H1 (cell line): Measurements from ENCODE around the gene DCP1B. TPM values are rescaled to one million over a fixed set of nuclear protein-coding genes. Genes with fewer than 3 reads are reported as not detected.

Source experiments
- CTCF ChIA-PET: fragments of 300-600 bp; sonication (Branson Sonifier 250); formaldehyde crosslinking; loops from one replicate; lab custom pipeline; 2021; ENCODE audit not compliant: partially characterized antibody; lab: Charles Lee
- POLR2A ChIA-PET: fragments of 300-600 bp; sonication (Branson Sonifier 250); formaldehyde crosslinking; loops from one replicate; lab custom pipeline; 2021; ENCODE audit warnings: inconsistent platforms; ENCODE audit not compliant: partially characterized antibody; lab: Charles Lee
- DNase-seq, 2 experiments: peaks; one replicate each; pipeline versions ENCODE4 v3.0.0 to v3.0.0-alpha.2; 2010 to 2022; ENCODE audit warnings: low spot score in 2 of 2, low read depth in 1 of 2, mixed read lengths in 1 of 2
- FAIRE-seq: peaks from 2 replicates; lab custom pipeline; 2011; peaks lifted over from hg19 to GRCh38; lab: Jason Lieb, UNC
- H2AFZ ChIP-seq: 2 replicates; pipeline ENCODE4 v1.8.1; 2012; ENCODE audit warnings: low read length, inconsistent platforms
- H2AK5ac ChIP-seq: 2 replicates; pipeline ENCODE4 v1.6.1; 2013; ENCODE audit warnings: low read depth, low read length
- H2BK120ac ChIP-seq: replicated peaks from 2 replicates; pipeline ENCODE3; 2013; ENCODE audit warnings: low read depth, low read length, inconsistent platforms
- H2BK12ac ChIP-seq: 2 replicates; pipeline ENCODE4 v1.6.1; 2013; ENCODE audit warnings: low read depth, low read length
- H2BK15ac ChIP-seq: 2 replicates; pipeline ENCODE4 v1.6.1; 2013; ENCODE audit warnings: low read length
- H2BK20ac ChIP-seq: 2 replicates; pipeline ENCODE4 v1.6.1; 2013; ENCODE audit warnings: low read length
- H2BK5ac ChIP-seq: 2 replicates; pipeline ENCODE4 v1.6.1; 2013; ENCODE audit warnings: low read depth, low read length
- H3K14ac ChIP-seq: 2 replicates; pipeline ENCODE4 v1.6.1; 2013; ENCODE audit warnings: inconsistent platforms; ENCODE audit not compliant: insufficient read length
- H3K18ac ChIP-seq: 2 replicates; pipeline ENCODE4 v1.6.1; 2013; ENCODE audit warnings: low read length; ENCODE audit errors: extremely low read depth
- H3K23ac ChIP-seq: 2 replicates; pipeline ENCODE4 v1.6.1; 2013; ENCODE audit warnings: inconsistent platforms; ENCODE audit not compliant: insufficient read length
- H3K23me2 ChIP-seq: 2 replicates; pipeline ENCODE4 v1.6.1; 2013; ENCODE audit warnings: low read depth, low read length
- H3K27ac ChIP-seq: 2 replicates; pipeline ENCODE4 v1.6.1; 2011; ENCODE audit warnings: low read depth, low read length, inconsistent platforms
- H3K27me3 ChIP-seq, 4 experiments: replicated peaks in 1 of 4; 1 replicate in 1 of 4; 2 replicates in 3 of 4; pipeline versions ENCODE4 v1.6.1 to v1.8.1; 2011 to 2013; ENCODE audit warnings: low read length in 3 of 4, mild to moderate bottlenecking in 3 of 4, inconsistent platforms in 2 of 4, mixed read lengths in 2 of 4, moderate library complexity in 1 of 4; ENCODE audit not compliant: control insufficient read depth in 3 of 4, insufficient read depth in 3 of 4; ENCODE audit errors: extremely low read depth in 1 of 4
- H3K36me3 ChIP-seq, 4 experiments: 2 replicates each; pipeline versions ENCODE4 v1.6.1 to v1.8.1; 2011 to 2013; ENCODE audit warnings: mild to moderate bottlenecking in 4 of 4, low read length in 3 of 4, moderate library complexity in 2 of 4, control low read depth in 1 of 4, inconsistent platforms in 1 of 4; ENCODE audit not compliant: insufficient read depth in 4 of 4, control insufficient read depth in 2 of 4
- H3K4ac ChIP-seq: replicated peaks from 2 replicates; pipeline ENCODE3; 2013; ENCODE audit warnings: low read length, low read depth, mixed read lengths, inconsistent platforms; ENCODE audit not compliant: insufficient read length
- H3K4me1 ChIP-seq, 4 experiments: replicated peaks in 1 of 4; 1 replicate in 1 of 4; 2 replicates in 3 of 4; pipeline versions ENCODE4 v1.6.1 to v1.8.1; 2011 to 2013; ENCODE audit warnings: low read length in 3 of 4, inconsistent platforms in 2 of 4, mixed read lengths in 1 of 4; ENCODE audit not compliant: insufficient read depth in 4 of 4, control insufficient read depth in 3 of 4
- H3K4me2 ChIP-seq, 2 experiments: 2 replicates each; pipeline versions ENCODE4 v1.6.1 to v1.8.1; 2011 to 2013; ENCODE audit warnings: low read depth in 2 of 2, low read length in 2 of 2, control low read depth in 1 of 2, inconsistent platforms in 1 of 2, mild to moderate bottlenecking in 1 of 2; ENCODE audit not compliant: insufficient read depth in 1 of 2
- H3K4me3 ChIP-seq, 4 experiments: fragments of 200-600, 300-600 bp in 1 of 4; sonication (generic), shearing (Covaris generic), sonication (Bioruptor Twin) in 1 of 4; 2 replicates each; pipeline versions ENCODE4 v1.5.1 to v1.8.1; 2011 to 2016; ENCODE audit warnings: low read length in 4 of 4, low read depth in 3 of 4, control low read depth in 2 of 4, inconsistent platforms in 2 of 4, mild to moderate bottlenecking in 2 of 4, mixed read lengths in 1 of 4, moderate library complexity in 1 of 4; ENCODE audit not compliant: insufficient read depth in 2 of 4; ENCODE audit errors: extremely low read depth in 1 of 4
- H3K56ac ChIP-seq: replicated peaks from 2 replicates; pipeline ENCODE3; 2013; ENCODE audit warnings: low read depth, mild to moderate bottlenecking, mixed read lengths, low read length, inconsistent platforms; ENCODE audit not compliant: insufficient read length
- H3K79me1 ChIP-seq: 2 replicates; pipeline ENCODE4 v1.6.1; 2013; ENCODE audit warnings: low read depth, low read length, control low read depth
- H3K79me2 ChIP-seq, 2 experiments: 2 replicates each; pipeline versions ENCODE4 v1.6.1 to v1.8.1; 2012 to 2013; ENCODE audit warnings: low read length in 2 of 2, mild to moderate bottlenecking in 2 of 2, inconsistent platforms in 1 of 2; ENCODE audit not compliant: insufficient read depth in 2 of 2, control insufficient read depth in 1 of 2
- H3K9ac ChIP-seq, 4 experiments: replicated peaks in 1 of 4; 1 replicate in 1 of 4; 2 replicates in 3 of 4; pipeline versions ENCODE4 v1.6.1 to v1.8.1; 2011 to 2013; ENCODE audit warnings: low read depth in 3 of 4, low read length in 3 of 4, control low read depth in 2 of 4, mild to moderate bottlenecking in 2 of 4, moderate library complexity in 2 of 4, inconsistent platforms in 1 of 4; ENCODE audit errors: extremely low read depth in 1 of 4
- H3K9me3 ChIP-seq, 2 experiments: 2 replicates each; pipeline versions ENCODE4 v1.6.1 to v1.8.1; 2012 to 2013; ENCODE audit warnings: mild to moderate bottlenecking in 2 of 2, moderate library complexity in 2 of 2, control low read depth in 1 of 2, inconsistent platforms in 1 of 2, low read depth in 1 of 2, low read length in 1 of 2, mixed read lengths in 1 of 2; ENCODE audit not compliant: insufficient read depth in 2 of 2
- H4K20me1 ChIP-seq, 2 experiments: replicated peaks in 1 of 2; 2 replicates each; pipeline versions ENCODE3 to v1.8.1; 2011 to 2013; ENCODE audit warnings: inconsistent platforms in 2 of 2, low read length in 2 of 2, mild to moderate bottlenecking in 1 of 2; ENCODE audit not compliant: insufficient read depth in 2 of 2, control insufficient read depth in 1 of 2
- H4K5ac ChIP-seq: 2 replicates; pipeline ENCODE4 v1.6.1; 2013; ENCODE audit warnings: low read length, low read depth, mixed read lengths, inconsistent platforms; ENCODE audit not compliant: insufficient read length
- H4K8ac ChIP-seq: 2 replicates; pipeline ENCODE4 v1.8.0; 2013; ENCODE audit warnings: mild to moderate bottlenecking, moderate library complexity, low read length, inconsistent platforms; ENCODE audit not compliant: insufficient read depth; ENCODE audit errors: extremely low read depth
- H4K91ac ChIP-seq: replicated peaks from 2 replicates; pipeline ENCODE3; 2013; ENCODE audit warnings: low read length, mixed read lengths, inconsistent platforms; ENCODE audit not compliant: insufficient read length
- E2F6 ChIP-seq: IDR thresholded peaks from 2 replicates; pipeline ENCODE4 v1.6.1; 2012; ENCODE audit warnings: inconsistent platforms
- HDAC2 ChIP-seq, 2 experiments: fragments of 300-600 bp in 1 of 2; sonication (generic) in 1 of 2; IDR thresholded peaks; 2 replicates each; pipeline ENCODE4 v1.6.1; 2011 to 2012; ENCODE audit warnings: low read depth in 2 of 2, low read length in 2 of 2, mild to moderate bottlenecking in 2 of 2, moderate library complexity in 2 of 2, borderline replicate concordance in 1 of 2, inconsistent platforms in 1 of 2
- HDAC6 ChIP-seq: IDR thresholded peaks from one replicate; pipeline ENCODE4 v1.7.1; 2012; ENCODE audit warnings: low read depth, mild to moderate bottlenecking, inconsistent platforms, low read length, moderate library complexity
- JUN ChIP-seq: IDR thresholded peaks from 2 replicates; pipeline ENCODE4 v1.6.1; 2011; ENCODE audit warnings: low read depth, mild to moderate bottlenecking, improper control_type of control experiment, low read length
- JUND ChIP-seq: IDR thresholded peaks from 2 replicates; pipeline ENCODE4 v1.6.1; 2011; ENCODE audit warnings: mild to moderate bottlenecking, improper control_type of control experiment, low read length
- RFX5 ChIP-seq: IDR thresholded peaks from 2 replicates; pipeline ENCODE4 v1.6.1; 2011; ENCODE audit warnings: low read depth, low read length, improper control_type of control experiment, borderline replicate concordance
- SUZ12 ChIP-seq: fragments of 200-600 bp; sonication (generic); IDR thresholded peaks from 2 replicates; pipeline ENCODE4 v1.6.1; 2012; ENCODE audit warnings: mild to moderate bottlenecking, inconsistent platforms, low read length, moderate library complexity, mixed read lengths
- TAF1 ChIP-seq: IDR thresholded peaks from 2 replicates; pipeline ENCODE4 v1.6.1; 2011; ENCODE audit warnings: mild to moderate bottlenecking, low read depth, low read length
- TAF7 ChIP-seq: optimal IDR thresholded peaks from 2 replicates; pipeline ENCODE3; 2011; ENCODE audit warnings: low read depth, mild to moderate bottlenecking, inconsistent platforms, low read length, moderate library complexity, borderline replicate concordance
- ZNF274 ChIP-seq: IDR thresholded peaks from 2 replicates; pipeline ENCODE4 v1.7.0; 2012; ENCODE audit warnings: low read length, borderline replicate concordance; ENCODE audit errors: extremely low read depth
- WGBS, 2 experiments: shearing (Covaris generic) in 1 of 2; methylation state at CpG; one replicate each; pipeline versions ENCODE4 v1.1.6 to v1.1.7; 2013 to 2015; ENCODE audit warnings: low lambda C conversion rate in 2 of 2, mixed read lengths in 2 of 2, inconsistent platforms in 1 of 2, low coverage in 1 of 2, missing lambda C conversion rate in 1 of 2; ENCODE audit not compliant: insufficient replicate concordance in 2 of 2, insufficient coverage in 1 of 2, insufficient read length in 1 of 2; ENCODE audit errors: extremely low coverage in 1 of 2, missing lambda C conversion rate in 1 of 2; 5-methylcytosine and 5-hydroxymethylcytosine counted together
- polyA plus RNA-seq, 7 experiments: library from polyadenylated mRNA; depleted of rRNA in 3 of 7; stranded (reverse) in 5 of 7; unstranded in 2 of 7; fragments of >200 nt in 5 of 7; fragments of 200-250 nt in 2 of 7; gene quantifications; 1 replicate in 5 of 7; 2 replicates in 1 of 7; 4 replicates in 1 of 7; pipeline versions ENCODE4 v1.2.1 to v1.2.3, GENCODE V29; 2011 to 2013; ENCODE audit warnings: missing spikeins in 2 of 7, mixed read lengths in 2 of 7
- total RNA-seq: library from RNA; stranded (reverse); fragmentation: NEBNext Ultra II Directional; extraction: Animal tissue kit (Norgen Biotek cat#: 25700); gene quantifications from 2 replicates; pipeline ENCODE4 v1.2.1, GENCODE V29; 2021
- TF ChIP-seq, protein P1 (sequence below): IDR thresholded peaks from 2 replicates; pipeline ENCODE4 v1.6.1; 2012; ENCODE audit warnings: inconsistent platforms

The DCP1B gene
- total and polyA plus RNA-seq, 2 of the 8 experiments (the other 6 are each of a cell fraction or from before 2014, with no cell fraction given) = 14.8 to 29.0 TPM

DNA sequence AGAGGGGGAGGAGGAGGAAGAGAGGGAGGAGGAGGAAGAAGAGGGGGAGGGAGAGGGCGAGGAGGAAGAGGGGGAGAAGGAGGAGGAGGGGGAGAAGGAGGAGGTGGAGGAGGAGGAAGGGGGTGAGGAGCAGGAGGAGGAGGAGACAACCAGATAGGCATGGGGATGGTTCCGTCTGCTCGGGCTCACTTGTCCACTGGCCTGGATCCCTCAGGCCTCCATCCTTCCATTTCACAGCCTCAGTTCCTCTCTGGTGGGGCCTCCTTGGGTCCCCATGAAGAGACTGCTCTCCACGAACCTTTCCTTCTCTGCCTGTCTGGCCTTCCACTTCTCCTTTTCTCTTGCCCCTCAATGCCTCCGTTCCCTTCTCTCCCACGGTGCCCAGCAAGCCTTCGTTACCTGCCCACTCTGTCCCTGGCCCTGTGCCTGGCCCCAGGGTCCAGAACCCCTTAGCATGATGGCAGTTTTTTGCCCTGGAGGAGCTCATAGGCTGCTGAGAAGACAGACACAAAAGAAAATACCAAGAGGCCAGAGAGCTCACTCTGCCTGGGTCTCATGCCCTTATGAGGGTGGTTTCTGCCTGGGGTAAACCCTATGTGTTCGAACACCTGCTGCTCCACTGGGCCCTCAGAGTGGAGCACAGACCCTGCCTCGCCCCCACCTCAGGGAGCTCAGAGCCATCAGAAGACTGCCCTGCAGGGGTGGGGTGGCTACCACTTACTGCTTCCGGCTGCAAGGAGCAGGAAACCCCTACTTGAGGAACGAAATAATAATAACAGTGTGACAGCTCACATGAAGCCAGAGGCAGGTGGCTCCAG is 74.1 kb downstream of the DCP1B start:
- Histone ChIP-seq H2AFZ (no peak overlapping the region), H4K91ac (no peak overlapping the region), H2BK120ac (no peak overlapping the region), H3K4me3 (no peak overlapping the region), H3K18ac (no peak overlapping the region), H2BK20ac (no peak overlapping the region), H3K14ac (no peak overlapping the region), H2AK5ac (no peak overlapping the region), H3K9ac (no peak overlapping the region), H3K27me3 (no peaks in the 10 kb centered on the region; a peak in 1 of 7 replicates), H2BK5ac (no peak overlapping the region), H4K8ac (no peak overlapping the region), H2BK12ac (no peak overlapping the region), H3K4me1 (peaks cover 0 to 2% (median 0%) of the 10 kb centered on the region in 4 experiments; a peak in 1 of 7 replicates), H3K79me1 (no peaks in the 10 kb centered on the region; the same call in 1 of the 2 replicates), H3K27ac (no peak overlapping the region), H3K23me2 (peaks cover 5% of the 10 kb centered on the region), H3K4ac (no peak overlapping the region), H3K36me3 (no peaks in the 10 kb centered on the region), H3K23ac (no peak overlapping the region), H2BK15ac (no peak overlapping the region), H3K56ac (no peak overlapping the region), H4K20me1 (peaks cover 0 to 4% of the 10 kb centered on the region in 2 experiments), H3K79me2 (no peaks in the 10 kb centered on the region), H4K5ac (no peak overlapping the region), H3K4me2 (no peak overlapping the region), H3K9me3 (no peaks in the 10 kb centered on the region)
- WGBS, 2 experiments = 79% methylated on average over 10 of the region's 11 CpGs; no CpG with 5 or more reads in 1 of the 2 experiments
- FAIRE-seq = no peak
- DNase-seq = peak in 1 of 2 experiments; percentile 23
- ChIA-PET CTCF (interaction anchor here (0.6 to 3.8 kb wide), 4 partner anchors 10 to 988 kb away, joined by 3 to 19 read pairs (median 4); no protein-coding TSS in a partner anchor), POLR2A (no interaction called here)
- TF ChIP-seq RFX5 (no peak), SUZ12 (no peak), TAF7 (no peak), ZNF274 (no peak), JUND (no peak), HDAC2 (IDR thresholded peaks at IDR 0.05; ENCODE audit: borderline replicate concordance in 1 of 2, low read depth in 2 of 2, low read length in 2 of 2) (no peak), E2F6 (no peak), JUN (no peak), TAF1 (no peak), HDAC6 (no peak)
- TF ChIP-seq, protein P1, sequence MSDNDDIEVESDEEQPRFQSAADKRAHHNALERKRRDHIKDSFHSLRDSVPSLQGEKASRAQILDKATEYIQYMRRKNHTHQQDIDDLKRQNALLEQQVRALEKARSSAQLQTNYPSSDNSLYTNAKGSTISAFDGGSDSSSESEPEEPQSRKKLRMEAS = no peak
